ENCODE measurements around the gene EIF4G2. TPM values are rescaled to one million over a fixed set of nuclear protein-coding genes. Genes with fewer than 3 reads are reported as not detected.

EIF4G2 gene
- total and polyA plus RNA-seq, 3 experiments from 2014 or later = 547 to 1,609 (median 1,516) TPM

- ChIA-PET POLR2A (interaction anchor here (0.7 to 1.5 kb wide), 6 partner anchors 10 to 292 kb away, joined by 3 to 20 read pairs (median 4); partner anchors contain the start of genes EIF4G2, RNF141 and ZBED5), CTCF (interaction anchor here (0.7 to 2.0 kb wide), 6 partner anchors 9 to 58 kb away, joined by 3 to 8 read pairs (median 4); partner anchors contain the start of gene EIF4G2)
- Histone ChIP-seq H3K9me3 (ENCODE audit: low read length) (no peaks in the 10 kb centered on the region), H3K36me3 (ENCODE audit: insufficient read depth, low read length) (peaks cover 21% of the 10 kb centered on the region), H3K4me1 (ENCODE audit: insufficient read depth, low read length) (peaks cover 12% of the 10 kb centered on the region), H3K27ac (ENCODE audit: low read depth, low read length) (peak overlapping the region; percentile 80), H3K27me3 (ENCODE audit: insufficient read depth, low read length, poor library complexity, severe bottlenecking) (no peaks in the 10 kb centered on the region), H3K4me3 (ENCODE audit: low read length) (peak overlapping the region; percentile 88)
- Mint-ChIP-seq H3K36me3 (peaks cover 0 to 47% (median 10%) of the 10 kb centered on the region in 3 donors), H3K9me3 (no peaks in the 10 kb centered on the region), H3K27me3 (no peaks in the 10 kb centered on the region), H3K27ac (peak overlapping the region; percentile 84 to 98 (median 94)), H3K4me1 (peaks cover 24 to 52% (median 29%) of the 10 kb centered on the region in 3 donors), H3K4me3 (peak overlapping the region; percentile 94 to 100 (median 98))
- peak in 1 of 5 donors; percentile 3 for DNase-seq
Observed at GRCh38 chr11:10751581-10751940, 57.2 kb downstream of the EIF4G2 start.

- Mint-ChIP-seq H3K9me3 (no peaks in the 10 kb centered on the region), H3K27ac (peak within 1 kb of the TSS; percentile 84 to 98 (median 94)), H3K36me3 (peaks cover 0 to 45% (median 8%) of the 10 kb centered on the region in 3 donors), H3K27me3 (no peaks in the 10 kb centered on the region), H3K4me3 (peak within 1 kb of the TSS; percentile 94 to 100 (median 98)), H3K4me1 (peaks cover 22 to 52% (median 29%) of the 10 kb centered on the region in 3 donors)
- Histone ChIP-seq H3K27me3 (ENCODE audit: insufficient read depth, low read length, poor library complexity, severe bottlenecking) (no peaks in the 10 kb centered on the region), H3K4me3 (ENCODE audit: low read length) (peak within 1 kb of the TSS; percentile 88), H3K4me1 (ENCODE audit: insufficient read depth, low read length) (peaks cover 12% of the 10 kb centered on the region), H3K9me3 (ENCODE audit: low read length) (no peaks in the 10 kb centered on the region), H3K36me3 (ENCODE audit: insufficient read depth, low read length) (peaks cover 20% of the 10 kb centered on the region), H3K27ac (ENCODE audit: low read depth, low read length) (peak within 1 kb of the TSS; percentile 80)
- peak; percentile 87 to 92 (median 89) for DNase-seq
- CTCF ChIA-PET = interaction anchor here (0.6 to 2.0 kb wide), 5 partner anchors 9 to 122 kb away, joined by 3 to 8 read pairs (median 3); partner anchors contain the start of gene EIF4G2
- POLR2A ChIA-PET = interaction anchor here (0.7 to 1.5 kb wide), 7 partner anchors 9 to 1474 kb away, joined by 3 to 20 read pairs (median 3); partner anchors contain the start of genes EIF4G2, RNF141 and ZBED5
Observed at GRCh38 chr11:10750838-10751580, 57.7 kb downstream of the EIF4G2 start, which contains the start of gene CTR9. TSS of gene CTR9 (plus strand) at chr11:10751246. CDS start at chr11:10751413, 167 bp downstream.

- peak overlapping the region in 6 of 7 donors; percentile 2 to 58 (median 8) for H3K4me3 Mint-ChIP-seq
- POLR2A ChIA-PET = no interaction called here
- Histone ChIP-seq H3K4me1 (ENCODE audit: insufficient read depth, low read length) (peaks cover 17% of the 10 kb centered on the region), H3K36me3 (ENCODE audit: insufficient read depth, low read length) (peaks cover 8% of the 10 kb centered on the region), H3K4me3 (ENCODE audit: low read length) (no peak overlapping the region), H3K27me3 (ENCODE audit: insufficient read depth, low read length, poor library complexity, severe bottlenecking) (no peaks in the 10 kb centered on the region), H3K9me3 (ENCODE audit: low read length) (no peaks in the 10 kb centered on the region), H3K27ac (ENCODE audit: low read depth, low read length) (no peak overlapping the region)
- DNase-seq = no peak
- peaks cover 21 to 57% (median 41%) of the 10 kb centered on the region in 3 donors for H3K4me1 Mint-ChIP-seq
- peak overlapping the region in 2 of 8 donors; percentile 21 to 54 for H3K27ac Mint-ChIP-seq
- H3K36me3 Mint-ChIP-seq = peaks cover 0 to 31% (median 0%) of the 10 kb centered on the region in 3 donors
- no peaks in the 10 kb centered on the region for H3K27me3 Mint-ChIP-seq
- no peaks in the 10 kb centered on the region for H3K9me3 Mint-ChIP-seq
- CTCF ChIA-PET = no interaction called here
Observed at GRCh38 chr11:10749476-10749875, 59.2 kb downstream of the EIF4G2 start.

GRCh38 chr11:10747733-10748132, 61.0 kb downstream of the EIF4G2 start:
- Mint-ChIP-seq H3K27me3 (no peaks in the 10 kb centered on the region), H3K4me3 (peak overlapping the region in 1 of 7 donors; percentile 67), H3K36me3 (peaks cover 0 to 15% (median 0%) of the 10 kb centered on the region in 3 donors), H3K9me3 (no peaks in the 10 kb centered on the region), H3K27ac (no peak overlapping the region), H3K4me1 (peaks cover 38 to 57% (median 51%) of the 10 kb centered on the region in 3 donors)
- H3K9me3 ChIP-seq (ENCODE audit: low read length) = no peaks in the 10 kb centered on the region
- H3K4me3 ChIP-seq (ENCODE audit: low read length) = no peak overlapping the region
- H3K4me1 ChIP-seq (ENCODE audit: insufficient read depth, low read length) = peaks cover 30% of the 10 kb centered on the region
- H3K27me3 ChIP-seq (ENCODE audit: insufficient read depth, low read length, poor library complexity, severe bottlenecking) = no peaks in the 10 kb centered on the region
- POLR2A ChIA-PET = no interaction called here
- CTCF ChIA-PET = no interaction called here
- peaks cover 2% of the 10 kb centered on the region for H3K36me3 ChIP-seq (ENCODE audit: insufficient read depth, low read length)
- no peak for DNase-seq
- H3K27ac ChIP-seq (ENCODE audit: low read depth, low read length) = no peak overlapping the region

Other genes starting within 250 kb of the EIF4G2 start
- not detected for gene LYVE1, start 240.3 kb downstream of the EIF4G2 start, total RNA-seq
- not detected for gene LYVE1, start 240.3 kb downstream of the EIF4G2 start, polyA plus RNA-seq
- not detected for gene IRAG1, start 115.2 kb downstream of the EIF4G2 start, total RNA-seq
- not detected for gene IRAG1, start 115.2 kb downstream of the EIF4G2 start, polyA plus RNA-seq
- 10 to 100 TPM; 49.9 to 60.8 TPM for gene CTR9, start 57.7 kb downstream of the EIF4G2 start, total RNA-seq
- gene CTR9, start 57.7 kb downstream of the EIF4G2 start, polyA plus RNA-seq = 57.9 TPM
- gene ZBED5, start 49.1 kb upstream of the EIF4G2 start, total RNA-seq = 10 to 100 TPM; 45.7 to 51.9 TPM
- gene ZBED5, start 49.1 kb upstream of the EIF4G2 start, polyA plus RNA-seq = 15.1 TPM

All from CD8-positive, alpha-beta memory T cell (primary cell).